ENCODE measurements around the gene ASIC2. TPM values are rescaled to one million over a fixed set of nuclear protein-coding genes. Genes with fewer than 3 reads are reported as not detected.

Gene ASIC2
- total and polyA plus RNA-seq, 9 of the 15 experiments (the other 6 are each of a cell fraction or from before 2014, with no cell fraction given): not detected

DNA sequence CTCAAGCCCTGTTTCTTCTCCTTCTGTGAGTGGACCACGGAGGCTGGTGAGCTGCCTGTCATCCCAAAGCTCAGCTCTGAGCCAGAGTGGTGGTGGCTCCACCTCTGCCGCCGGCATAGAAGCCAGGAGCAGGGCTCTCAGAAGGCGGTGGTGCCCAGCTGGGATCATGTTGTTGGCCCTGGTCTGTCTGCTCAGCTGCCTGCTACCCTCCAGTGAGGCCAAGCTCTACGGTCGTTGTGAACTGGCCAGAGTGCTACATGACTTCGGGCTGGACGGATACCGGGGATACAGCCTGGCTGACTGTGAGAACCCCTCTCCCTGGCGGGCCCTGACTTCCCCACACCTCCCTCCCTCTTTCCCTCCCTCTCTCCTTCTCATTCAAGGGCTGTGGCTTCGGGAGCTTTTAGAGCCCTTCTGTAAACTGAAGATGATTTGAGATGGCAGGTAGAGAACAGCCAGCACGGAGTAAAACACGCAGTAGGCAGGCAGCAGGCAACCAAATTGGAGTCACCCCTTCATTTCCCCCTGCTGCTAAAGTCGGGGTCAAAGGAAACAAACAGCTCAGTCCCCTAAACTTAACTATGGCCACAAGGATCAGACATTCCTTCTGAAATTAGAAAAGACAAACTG lies 297.6 kb downstream of the ASIC2 start:
- no TSS peak for BruUV-seq (replicated peaks)
- POLR2A ChIA-PET: interaction anchor here (0.6 kb wide), 1 partner anchor 24 kb away, joined by 4 read pairs; no protein-coding TSS in a partner anchor
- CTCF ChIA-PET (ENCODE audit: low intra/inter-chr PET ratio): no interaction called here
- TF ChIP-seq, protein P1, sequence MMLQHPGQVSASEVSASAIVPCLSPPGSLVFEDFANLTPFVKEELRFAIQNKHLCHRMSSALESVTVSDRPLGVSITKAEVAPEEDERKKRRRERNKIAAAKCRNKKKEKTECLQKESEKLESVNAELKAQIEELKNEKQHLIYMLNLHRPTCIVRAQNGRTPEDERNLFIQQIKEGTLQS (IDR thresholded peaks at IDR 0.05): no peak
- TF ChIP-seq, protein P1 (CRISPR knock-in tag; conservative IDR thresholded peaks at IDR 0.05): no peak
- TF ChIP-seq, protein P2, sequence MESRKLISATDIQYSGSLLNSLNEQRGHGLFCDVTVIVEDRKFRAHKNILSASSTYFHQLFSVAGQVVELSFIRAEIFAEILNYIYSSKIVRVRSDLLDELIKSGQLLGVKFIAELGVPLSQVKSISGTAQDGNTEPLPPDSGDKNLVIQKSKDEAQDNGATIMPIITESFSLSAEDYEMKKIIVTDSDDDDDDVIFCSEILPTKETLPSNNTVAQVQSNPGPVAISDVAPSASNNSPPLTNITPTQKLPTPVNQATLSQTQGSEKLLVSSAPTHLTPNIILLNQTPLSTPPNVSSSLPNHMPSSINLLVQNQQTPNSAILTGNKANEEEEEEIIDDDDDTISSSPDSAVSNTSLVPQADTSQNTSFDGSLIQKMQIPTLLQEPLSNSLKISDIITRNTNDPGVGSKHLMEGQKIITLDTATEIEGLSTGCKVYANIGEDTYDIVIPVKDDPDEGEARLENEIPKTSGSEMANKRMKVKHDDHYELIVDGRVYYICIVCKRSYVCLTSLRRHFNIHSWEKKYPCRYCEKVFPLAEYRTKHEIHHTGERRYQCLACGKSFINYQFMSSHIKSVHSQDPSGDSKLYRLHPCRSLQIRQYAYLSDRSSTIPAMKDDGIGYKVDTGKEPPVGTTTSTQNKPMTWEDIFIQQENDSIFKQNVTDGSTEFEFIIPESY (CRISPR knock-in tag; IDR thresholded peaks at IDR 0.05): no peak
- TF ChIP-seq U2AF1 (optimal IDR thresholded peaks at IDR 0.05; ENCODE audit: low read depth, low read length): no peak
- no peak for TF ChIP-seq SMAD1 (IDR thresholded peaks at IDR 0.05; ENCODE audit: low read depth, low read length, partially characterized antibody)
- TF ChIP-seq MYBL2 (IDR thresholded peaks at IDR 0.05; ENCODE audit: low read depth): no peak
- TF ChIP-seq MYBL2 (CRISPR knock-in tag; IDR thresholded peaks at IDR 0.05; ENCODE audit: borderline replicate concordance): no peak
- TF ChIP-seq ZNF124 (CRISPR knock-in tag; IDR thresholded peaks at IDR 0.05): no peak
- Histone ChIP-seq H4K20me1 (replicated peaks; ENCODE audit: control insufficient read depth, insufficient read depth, low read length) (no peaks in the 10 kb centered on the region), H3K36me3 (ENCODE audit: control insufficient read depth, insufficient read depth, low read length) (no peaks in the 10 kb centered on the region), H3K4me2 (ENCODE audit: insufficient read depth, low read length) (no peak overlapping the region), H2AFZ (ENCODE audit: low read depth, low read length) (no peak overlapping the region), H3K4me3 (no peak overlapping the region), H3K27me3 (ENCODE audit: control insufficient read depth in 2 of 2, insufficient read depth in 2 of 2, low read length in 2 of 2) (no peaks in the 10 kb centered on the region; a peak in 1 of 5 replicates), H3K27ac (ENCODE audit: extremely low read depth, low read depth, low read length) (no peak overlapping the region), H3K9me3 (replicated peaks; ENCODE audit: control insufficient read depth, insufficient read depth, low read depth, low read length) (no peaks in the 10 kb centered on the region), H3K4me1 (replicated peaks in 1 of 2; ENCODE audit: control insufficient read depth in 2 of 2, insufficient read depth in 2 of 2, low read length in 2 of 2) (peaks cover 21 to 22% of the 10 kb centered on the region in 2 experiments; a peak in 4 of 5 replicates), H3K9me1 (ENCODE audit: control insufficient read depth, insufficient read depth, low read length) (no peaks in the 10 kb centered on the region), H3K79me2 (ENCODE audit: control insufficient read depth, insufficient read depth, low read length) (no peaks in the 10 kb centered on the region), H3K9ac (ENCODE audit: insufficient read depth in 1 of 2, low read depth in 2 of 2, low read length in 2 of 2) (peak overlapping the region in 1 of 2 experiments; percentile 54; a peak in 1 of 4 replicates)
- WGBS (ENCODE audit: insufficient coverage, low coverage, missing lambda C conversion rate): 30% methylated on average over 11 of the region's 14 CpGs
- intact Hi-C loops (cut with micrococcal nuclease): loop anchor here (5.0 kb wide), 1 partner anchor 33 kb away; no protein-coding TSS in a partner anchor
- no peak for DNase-seq (ENCODE audit: extremely low read depth in 1 of 4, low spot score in 3 of 4)
- in situ Hi-C loops (cut with MboI): loop anchor here (5.0 kb wide), 1 partner anchor 48 kb away; no protein-coding TSS in a partner anchor
- no peak for ATAC-seq
- FAIRE-seq: no peak
